ENCODE data around the gene DMBX1. TPM values are rescaled to one million over a fixed set of nuclear protein-coding genes. Genes with fewer than 3 reads are reported as not detected.

DMBX1 gene
- total RNA-seq, 4 donors from 2014 or later = not detected

DNA sequence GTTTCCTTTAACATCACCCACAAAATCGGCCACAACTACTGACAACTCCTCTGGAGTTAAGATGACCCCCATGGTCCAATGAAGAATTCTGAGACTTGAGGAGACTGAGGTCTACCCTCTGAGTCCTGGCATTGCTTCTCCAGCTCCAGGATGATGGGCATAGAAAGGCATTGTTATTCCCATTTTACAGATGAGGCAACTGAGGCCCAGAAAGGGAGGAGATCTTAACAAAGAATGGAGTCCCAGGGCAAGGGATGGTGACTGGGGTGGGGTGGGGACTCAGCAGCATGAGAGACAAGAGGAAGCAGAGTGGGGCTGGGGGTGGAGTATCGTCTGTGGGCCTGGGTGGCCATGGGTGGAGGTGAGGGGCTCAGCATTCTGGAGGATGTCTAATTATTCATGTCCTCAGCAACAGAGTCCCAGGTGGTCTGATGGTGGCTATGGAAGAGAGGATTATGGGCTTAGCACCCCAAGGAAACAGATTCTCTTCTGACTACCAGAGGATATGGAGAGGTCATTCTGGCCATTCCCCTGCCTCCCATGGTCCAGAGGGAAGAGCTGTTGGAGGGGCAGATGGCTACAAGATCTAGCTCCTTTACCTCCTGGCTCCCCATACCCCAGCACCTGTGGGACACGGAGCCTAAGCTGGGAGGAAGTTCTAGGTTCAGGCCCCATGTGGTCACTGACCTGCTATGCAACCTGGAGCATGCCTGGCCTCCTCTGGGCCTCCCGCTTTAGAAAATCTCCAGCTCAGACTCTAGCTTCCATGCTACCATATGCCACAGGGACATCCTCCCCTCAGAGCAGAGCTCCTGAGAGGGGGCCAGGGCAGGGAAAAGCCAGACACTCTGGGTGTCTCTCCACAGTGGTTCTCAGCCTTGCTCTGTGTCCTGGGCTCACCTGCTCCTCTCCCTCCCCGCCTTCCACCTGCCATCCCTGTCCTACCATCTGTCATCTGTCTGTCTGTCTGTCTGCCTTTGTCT is 37.4 kb upstream of the DMBX1 start:
- Histone ChIP-seq H3K9me3 (no peaks in the 10 kb centered on the region), H3K27me3 (peaks cover 42% of the 10 kb centered on the region), H3K4me3 (no peak overlapping the region), H3K27ac (no peak overlapping the region), H3K36me3 (no peaks in the 10 kb centered on the region), H3K4me1 (peaks cover 0 to 11% (median 7%) of the 10 kb centered on the region in 4 donors)
- intact Hi-C loops (cut with DNase I; ENCODE audit: low total_unique reads) = no loop called here
- 57 to 79% methylated on average over 1 to 5 of the region's 5 CpGs for WGBS, 2 donors (ENCODE audit: low coverage in 1 of 2)
- TF ChIP-seq CTCF (IDR thresholded peaks at IDR 0.05) (no peak), POLR2A (IDR thresholded peaks at IDR 0.05) (no peak)
- in situ Hi-C loops (cut with MboI; ENCODE audit: low pct_ligation_motif_present in 1 of 4, low pct_unique_long_range_greater_than_20kb in 1 of 4, low sequenced_read_pairs in 3 of 4) = loop anchor here in 2 of 4 donors (25.0 kb wide), 1 partner anchor 285 kb away; no protein-coding TSS in a partner anchor
- DNase-seq = no peak

GRCh38 chr1:46452931-46453325 is 36.7 kb upstream of the DMBX1 start:
- TF ChIP-seq EP300 (IDR thresholded peaks at IDR 0.05; ENCODE audit: low read depth) = no peak
- no peak for TF ChIP-seq POLR2AphosphoS5 (IDR thresholded peaks at IDR 0.05)
- TF ChIP-seq POLR2A (IDR thresholded peaks at IDR 0.05) = no peak
- no peak for TF ChIP-seq CTCF (IDR thresholded peaks at IDR 0.05)
- DNase-seq = no peak
- Histone ChIP-seq H3K27me3 (peaks cover 36% of the 10 kb centered on the region), H3K36me3 (no peaks in the 10 kb centered on the region), H3K9me3 (no peaks in the 10 kb centered on the region), H3K27ac (no peak overlapping the region), H3K4me1 (peaks cover 0 to 7% (median 6%) of the 10 kb centered on the region in 4 donors), H3K4me3 (no peak overlapping the region)
- intact Hi-C loops (cut with DNase I; ENCODE audit: low total_unique reads) (no loop called here), in situ Hi-C loops (cut with MboI; ENCODE audit: low pct_ligation_motif_present in 1 of 4, low pct_unique_long_range_greater_than_20kb in 1 of 4, low sequenced_read_pairs in 3 of 4) (loop anchor here in 2 of 4 donors (25.0 kb wide), 1 partner anchor 284 kb away; no protein-coding TSS in a partner anchor)
- WGBS, 2 donors (ENCODE audit: low coverage in 1 of 2) = 67 to 80% methylated on average over 2 to 15 of the region's 15 CpGs

DNA sequence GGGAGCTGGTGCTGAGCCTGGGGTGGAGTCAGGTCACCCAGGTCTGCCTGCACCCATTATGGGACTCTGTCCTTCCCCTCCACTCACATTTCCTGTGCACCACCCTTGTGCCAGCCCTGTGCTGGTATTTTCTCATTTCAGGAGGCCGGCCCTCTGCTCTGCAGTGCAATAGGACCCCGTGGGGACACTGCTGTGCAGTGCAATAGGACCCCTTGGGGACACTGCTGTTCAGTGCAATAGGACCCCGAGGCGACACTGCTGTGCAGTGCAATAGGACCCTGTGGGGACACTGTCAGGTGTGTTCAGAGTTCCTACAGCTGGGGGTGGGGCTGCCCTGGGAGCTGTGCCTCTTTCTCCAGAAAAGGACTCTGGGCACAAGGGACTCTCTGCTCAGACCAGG is 36.2 kb upstream of the DMBX1 start:
- H3K27me3 ChIP-seq = peaks cover 30% of the 10 kb centered on the region
- in situ Hi-C loops (cut with MboI; ENCODE audit: low pct_ligation_motif_present in 1 of 4, low pct_unique_long_range_greater_than_20kb in 1 of 4, low sequenced_read_pairs in 3 of 4) = loop anchor here in 2 of 4 donors (25.0 kb wide), 1 partner anchor 284 kb away; no protein-coding TSS in a partner anchor
- 75% methylated on average over 4 of the region's 4 CpGs; no CpG with 5 or more reads in 1 of the 2 donors for WGBS, 2 donors (ENCODE audit: low coverage in 1 of 2)

More for the DNA sequence above, 36.2 kb upstream of the DMBX1 start:
- H3K36me3 ChIP-seq = no peaks in the 10 kb centered on the region
- intact Hi-C loops (cut with DNase I; ENCODE audit: low total_unique reads) = no loop called here
- H3K27ac ChIP-seq = no peak overlapping the region
- no peak overlapping the region for H3K4me3 ChIP-seq
- TF ChIP-seq EP300 (IDR thresholded peaks at IDR 0.05; ENCODE audit: low read depth) (no peak), POLR2A (IDR thresholded peaks at IDR 0.05) (no peak), CTCF (IDR thresholded peaks at IDR 0.05) (no peak), POLR2AphosphoS5 (IDR thresholded peaks at IDR 0.05) (no peak)
- peaks cover 0 to 3% (median 2%) of the 10 kb centered on the region in 4 donors for H3K4me1 ChIP-seq
- no peaks in the 10 kb centered on the region for H3K9me3 ChIP-seq
- DNase-seq = no peak
